ENCODE data around the gene GHDC. TPM values are rescaled to one million over a fixed set of nuclear protein-coding genes. Genes with fewer than 3 reads are reported as not detected.
A peak's percentile ranks its signal among the peaks of the same experiment; 100 is the strongest.

Gene GHDC
- total RNA-seq, 5 donors from 2014 or later (not counting 1 experiment from before 2014, with no cell fraction given) = 15.8 to 26.2 (median 22.5) TPM

GRCh38 chr17:42160531-42160910 is 33.8 kb downstream of the GHDC start:
- no peaks in the 10 kb centered on the region for H3K27me3 ChIP-seq (replicated peaks in 1 of 2; ENCODE audit: control insufficient read depth in 2 of 2, extremely low read depth in 1 of 2, insufficient read depth in 2 of 2, low read length in 1 of 2)
- Mint-ChIP-seq H3K9me3 (no peaks in the 10 kb centered on the region), H3K36me3 (no peaks in the 10 kb centered on the region), H3K27me3 (no peaks in the 10 kb centered on the region), H3K4me3 (no peak overlapping the region), H3K27ac (no peak overlapping the region), H3K4me1 (peaks cover 3 to 5% (median 5%) of the 10 kb centered on the region in 3 donors)
- no peaks in the 10 kb centered on the region for H3K36me3 ChIP-seq (ENCODE audit: control insufficient read depth in 2 of 2, extremely low read depth in 1 of 2, insufficient read depth in 1 of 2, low read length in 1 of 2)
- no peak overlapping the region for H3K4me3 ChIP-seq (ENCODE audit: control insufficient read depth in 1 of 2, extremely low read depth in 1 of 2, low read length in 1 of 2)
- ATAC-seq (replicated peaks in 1 of 4) (no peak), DNase-seq (no peak)
- peaks cover 0 to 3% of the 10 kb centered on the region in 2 experiments for H3K4me1 ChIP-seq (ENCODE audit: control insufficient read depth in 1 of 2, extremely low read depth in 1 of 2, insufficient read depth in 2 of 2, low read length in 2 of 2)
- ChIA-PET POLR2A (interaction anchor here in 1 of 2 donors (0.7 kb wide), 2 partner anchors 20 to 155 kb away, joined by 6 to 7 read pairs; no protein-coding TSS in a partner anchor), CTCF (interaction anchor here in 1 of 2 donors (0.6 kb wide), 1 partner anchor 34 kb away, joined by 3 read pairs; the partner anchor contains the start of gene GHDC)
- H3K9me3 ChIP-seq = no peaks in the 10 kb centered on the region
- H3K27ac ChIP-seq (ENCODE audit: low read length) = no peak overlapping the region
- 98% methylated on average over 5 of the region's 7 CpGs for WGBS (ENCODE audit: insufficient coverage)

DNA sequence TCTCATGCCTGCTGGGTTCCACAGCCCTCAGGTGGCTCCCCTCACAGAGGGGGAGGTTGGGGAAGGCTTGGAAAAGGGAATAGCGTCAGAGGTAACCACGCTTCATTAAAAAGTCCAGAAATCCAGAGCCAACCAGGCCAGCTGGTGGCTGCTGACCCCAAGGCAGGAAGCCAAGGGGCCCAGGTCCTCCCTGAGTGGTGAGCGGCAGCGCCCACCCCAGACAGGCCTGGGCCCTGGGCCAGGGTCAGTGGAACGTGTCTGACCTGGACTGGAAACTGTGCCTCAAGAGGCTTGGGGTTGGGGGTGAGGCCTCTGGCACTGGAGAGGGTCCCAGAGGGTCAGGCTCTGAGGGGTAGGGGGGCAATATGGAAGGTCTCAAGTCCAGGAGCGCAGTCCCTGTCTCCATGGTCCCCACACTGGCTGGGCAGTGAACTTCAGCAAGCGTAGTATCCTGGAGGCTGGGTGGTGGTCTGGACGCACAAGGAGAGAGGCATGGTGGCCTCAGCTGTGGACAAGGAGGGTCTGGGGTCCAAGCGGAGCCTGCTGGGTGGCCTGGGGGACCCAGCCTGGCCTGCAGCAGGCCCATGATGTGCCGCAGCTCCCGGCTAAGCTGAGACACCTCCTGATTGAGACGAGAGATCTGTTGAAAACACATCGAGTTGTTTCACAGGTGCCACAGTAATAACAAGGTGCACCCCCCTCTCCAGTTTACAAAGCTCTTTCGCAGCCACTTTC is 34.3 kb downstream of the GHDC start:
- ChIA-PET CTCF (interaction anchor here in 1 of 2 donors (0.6 kb wide), 1 partner anchor 34 kb away, joined by 3 read pairs; the partner anchor contains the start of gene GHDC), POLR2A (interaction anchor here in 1 of 2 donors (0.7 kb wide), 1 partner anchor 20 kb away, joined by 6 read pairs; no protein-coding TSS in a partner anchor)
- H3K9me3 Mint-ChIP-seq = no peaks in the 10 kb centered on the region
- no peaks in the 10 kb centered on the region for H3K27me3 Mint-ChIP-seq
- no peaks in the 10 kb centered on the region for H3K36me3 ChIP-seq (ENCODE audit: control insufficient read depth in 2 of 2, extremely low read depth in 1 of 2, insufficient read depth in 1 of 2, low read length in 1 of 2)
- no peaks in the 10 kb centered on the region for H3K27me3 ChIP-seq (replicated peaks in 1 of 2; ENCODE audit: control insufficient read depth in 2 of 2, extremely low read depth in 1 of 2, insufficient read depth in 2 of 2, low read length in 1 of 2)
- ATAC-seq (replicated peaks in 1 of 4) = no peak
- H3K27ac Mint-ChIP-seq = no peak overlapping the region
- H3K4me3 Mint-ChIP-seq = no peak overlapping the region
- no peaks in the 10 kb centered on the region for H3K36me3 Mint-ChIP-seq
- H3K27ac ChIP-seq (ENCODE audit: low read length) = no peak overlapping the region
- 89% methylated on average over 12 of the region's 14 CpGs for WGBS (ENCODE audit: insufficient coverage)
- peaks cover 0 to 8% of the 10 kb centered on the region in 2 experiments for H3K4me1 ChIP-seq (ENCODE audit: control insufficient read depth in 1 of 2, extremely low read depth in 1 of 2, insufficient read depth in 2 of 2, low read length in 2 of 2)
- no peak for DNase-seq
- no peak overlapping the region for H3K4me3 ChIP-seq (ENCODE audit: control insufficient read depth in 1 of 2, extremely low read depth in 1 of 2, low read length in 1 of 2)
- peaks cover 5 to 6% (median 6%) of the 10 kb centered on the region in 3 donors for H3K4me1 Mint-ChIP-seq
- no peaks in the 10 kb centered on the region for H3K9me3 ChIP-seq

- Histone ChIP-seq H3K4me1 (ENCODE audit: control insufficient read depth in 1 of 2, extremely low read depth in 1 of 2, insufficient read depth in 2 of 2, low read length in 2 of 2) (peaks cover 11 to 37% of the 10 kb centered on the region in 2 experiments), H3K27ac (ENCODE audit: low read length) (no peak overlapping the region), H3K9me3 (no peaks in the 10 kb centered on the region), H3K36me3 (ENCODE audit: control insufficient read depth in 2 of 2, extremely low read depth in 1 of 2, insufficient read depth in 1 of 2, low read length in 1 of 2) (peaks cover 5 to 9% of the 10 kb centered on the region in 2 donors), H3K4me3 (ENCODE audit: control insufficient read depth in 1 of 2, extremely low read depth in 1 of 2, low read length in 1 of 2) (peak overlapping the region; percentile 7 to 96), H3K27me3 (replicated peaks in 1 of 2; ENCODE audit: control insufficient read depth in 2 of 2, extremely low read depth in 1 of 2, insufficient read depth in 2 of 2, low read length in 1 of 2) (no peaks in the 10 kb centered on the region)
- peak overlapping the region in 1 of 2 donors; percentile 92 for H3K27ac Mint-ChIP-seq
- H3K4me3 Mint-ChIP-seq = peak overlapping the region; percentile 88 to 94 (median 92)
- ATAC-seq (replicated peaks in 1 of 4) (no peak), DNase-seq (no peak)
- POLR2A ChIA-PET = interaction anchor here in 1 of 2 donors (0.7 kb wide), 1 partner anchor 96 kb away, joined by 5 read pairs; no protein-coding TSS in a partner anchor
- peaks cover 28 to 43% (median 42%) of the 10 kb centered on the region in 3 donors for H3K4me1 Mint-ChIP-seq
- H3K9me3 Mint-ChIP-seq = no peaks in the 10 kb centered on the region
- H3K27me3 Mint-ChIP-seq = no peaks in the 10 kb centered on the region
- no peaks in the 10 kb centered on the region for H3K36me3 Mint-ChIP-seq
- CTCF ChIA-PET = no interaction called here
- 73% methylated on average over 13 of the region's 17 CpGs for WGBS (ENCODE audit: insufficient coverage)
These were observed 38.7 kb downstream of the GHDC start for GRCh38 chr17:42155614-42156045.

DNA sequence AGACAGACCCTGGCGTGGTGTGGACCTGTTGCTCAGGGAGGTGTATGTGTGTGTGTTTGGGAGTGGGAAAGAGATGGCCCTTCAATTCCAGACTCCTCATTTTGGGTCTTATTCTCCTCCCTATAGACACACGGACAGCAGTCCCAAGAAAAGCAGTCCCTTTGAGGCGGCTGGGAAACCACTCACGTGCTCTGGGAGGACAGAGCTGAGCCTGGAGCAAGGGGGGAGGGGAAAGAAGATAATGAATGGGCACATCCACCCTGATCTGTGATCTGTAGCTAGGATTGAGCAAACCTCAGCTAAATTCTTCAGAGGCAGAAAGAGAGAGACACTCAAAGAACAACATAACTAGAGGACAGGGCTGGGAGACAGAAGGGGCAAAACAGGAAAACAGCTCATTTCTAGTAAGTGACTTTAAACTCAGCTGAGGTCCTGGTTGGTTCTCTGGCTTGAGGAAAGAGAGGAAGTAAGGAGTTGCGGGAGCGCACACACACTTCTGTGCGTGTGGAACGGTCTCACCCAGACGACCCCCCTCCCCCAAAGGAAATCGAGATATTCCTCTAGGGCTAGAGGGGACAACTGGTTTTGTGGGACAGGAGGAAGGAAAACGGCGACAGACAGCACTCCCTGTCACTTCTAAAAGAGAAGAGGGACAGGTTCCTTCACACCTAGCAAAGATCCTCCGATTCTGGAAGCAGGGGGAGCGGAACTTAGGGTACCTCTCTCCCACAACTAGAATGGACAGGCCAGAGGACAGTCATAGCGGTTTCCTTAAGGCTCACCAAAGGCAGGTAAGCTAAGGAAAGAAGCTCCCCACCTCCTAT is 40.2 kb downstream of the GHDC start:
- ChIA-PET CTCF (interaction anchor here in 1 of 2 donors (1.0 to 1.1 kb wide), 2 partner anchors 12 to 224 kb away, joined by 3 read pairs; partner anchors contain the start of gene ODAD4), POLR2A (interaction anchor here (0.6 kb wide), 2 partner anchors 9 to 869 kb away, joined by 4 to 13 read pairs; no protein-coding TSS in a partner anchor)
- H3K4me3 Mint-ChIP-seq = peak overlapping the region; percentile 88 to 94 (median 92)
- H3K9me3 ChIP-seq = no peaks in the 10 kb centered on the region
- DNase-seq (peak in 2 of 35 experiments; percentile 10 to 21), ATAC-seq (replicated peaks in 1 of 4) (no peak)
- peaks cover 11 to 37% of the 10 kb centered on the region in 2 experiments for H3K4me1 ChIP-seq (ENCODE audit: control insufficient read depth in 1 of 2, extremely low read depth in 1 of 2, insufficient read depth in 2 of 2, low read length in 2 of 2)
- peaks cover 28 to 45% (median 44%) of the 10 kb centered on the region in 3 donors for H3K4me1 Mint-ChIP-seq
- H3K36me3 ChIP-seq (ENCODE audit: control insufficient read depth in 2 of 2, extremely low read depth in 1 of 2, insufficient read depth in 1 of 2, low read length in 1 of 2) = peaks cover 5 to 9% of the 10 kb centered on the region in 2 donors
- no CpG with 5 or more reads among the region's 15 CpGs for WGBS (ENCODE audit: insufficient coverage)
- no peaks in the 10 kb centered on the region for H3K27me3 ChIP-seq (replicated peaks in 1 of 2; ENCODE audit: control insufficient read depth in 2 of 2, extremely low read depth in 1 of 2, insufficient read depth in 2 of 2, low read length in 1 of 2)
- peak overlapping the region; percentile 74 for H3K27ac ChIP-seq (ENCODE audit: low read length)
- H3K27me3 Mint-ChIP-seq = no peaks in the 10 kb centered on the region
- H3K4me3 ChIP-seq (ENCODE audit: control insufficient read depth in 1 of 2, extremely low read depth in 1 of 2, low read length in 1 of 2) = peak overlapping the region; percentile 84 to 96
- no peaks in the 10 kb centered on the region for H3K9me3 Mint-ChIP-seq
- no peaks in the 10 kb centered on the region for H3K36me3 Mint-ChIP-seq
- H3K27ac Mint-ChIP-seq = peak overlapping the region; percentile 91 to 92

DNA sequence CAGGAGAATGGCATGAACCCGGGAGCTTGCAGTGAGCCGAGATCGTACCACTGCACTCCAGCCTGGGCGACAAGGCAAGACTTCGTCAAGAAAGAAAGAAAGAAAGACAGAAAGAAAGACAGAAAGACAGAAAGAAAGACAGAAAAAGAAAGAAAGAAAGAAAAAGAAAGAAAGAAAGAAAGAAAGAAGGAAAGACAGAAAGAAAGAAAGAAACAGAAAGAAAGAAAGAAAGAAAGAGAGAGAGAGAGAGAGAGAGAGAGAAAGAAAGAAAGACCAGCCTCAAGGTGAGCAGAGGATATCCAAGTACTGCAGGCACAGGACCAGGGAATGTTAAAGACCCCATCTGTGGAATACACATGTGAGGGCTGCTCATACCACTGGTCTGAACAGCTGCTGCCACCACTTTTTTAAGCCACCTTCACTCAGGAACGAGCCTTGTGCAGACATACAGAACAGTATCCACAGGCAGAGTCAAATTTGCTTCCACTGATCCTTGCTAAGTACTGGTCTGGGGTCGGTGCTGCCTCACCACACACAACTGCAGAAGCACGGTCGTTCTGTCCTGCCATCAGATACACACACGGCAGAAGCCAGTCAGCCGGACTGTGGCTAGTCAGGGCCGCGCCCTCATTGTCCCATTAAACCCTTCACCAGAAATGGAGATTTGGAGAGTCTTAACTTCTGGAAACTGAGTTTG is 47.2 kb downstream of the GHDC start:
- no peak overlapping the region for H3K27ac Mint-ChIP-seq
- POLR2A ChIA-PET = interaction anchor here in 1 of 2 donors (0.6 kb wide), 1 partner anchor 227 kb away, joined by 3 read pairs; no protein-coding TSS in a partner anchor
- no peaks in the 10 kb centered on the region for H3K27me3 Mint-ChIP-seq
- Histone ChIP-seq H3K27me3 (replicated peaks in 1 of 2; ENCODE audit: control insufficient read depth in 2 of 2, extremely low read depth in 1 of 2, insufficient read depth in 2 of 2, low read length in 1 of 2) (no peaks in the 10 kb centered on the region), H3K27ac (ENCODE audit: low read length) (no peak overlapping the region), H3K4me3 (ENCODE audit: control insufficient read depth in 1 of 2, extremely low read depth in 1 of 2, low read length in 1 of 2) (no peak overlapping the region), H3K36me3 (ENCODE audit: control insufficient read depth in 2 of 2, extremely low read depth in 1 of 2, insufficient read depth in 1 of 2, low read length in 1 of 2) (peaks cover 7 to 46% of the 10 kb centered on the region in 2 donors), H3K4me1 (ENCODE audit: control insufficient read depth in 1 of 2, extremely low read depth in 1 of 2, insufficient read depth in 2 of 2, low read length in 2 of 2) (peaks cover 0 to 24% of the 10 kb centered on the region in 2 experiments), H3K9me3 (no peaks in the 10 kb centered on the region)
- 86% methylated on average over 5 of the region's 13 CpGs for WGBS (ENCODE audit: insufficient coverage)
- no peaks in the 10 kb centered on the region for H3K9me3 Mint-ChIP-seq
- DNase-seq (no peak), ATAC-seq (replicated peaks in 1 of 4) (no peak)
- peaks cover 28% of the 10 kb centered on the region for H3K36me3 Mint-ChIP-seq
- CTCF ChIA-PET = no interaction called here
- H3K4me1 Mint-ChIP-seq = peaks cover 37 to 55% (median 50%) of the 10 kb centered on the region in 3 donors
- no peak overlapping the region for H3K4me3 Mint-ChIP-seq
